ENCODE results near the gene HGFAC. TPM values are rescaled to one million over a fixed set of nuclear protein-coding genes. Genes with fewer than 3 reads are reported as not detected.

The HGFAC gene
- total RNA-seq, 8 experiments from 2014 or later, result 0.42 to 2.5 (median 1.8) TPM; not detected in 2

- no peak for ATAC-seq (replicated peaks in 6 of 8)
- no peak overlapping the region for H3K27ac ChIP-seq
- peaks cover 12 to 17% of the 10 kb centered on the region in 2 donors for H3K4me1 ChIP-seq (replicated peaks in 1 of 2)
- no peak overlapping the region for H3K4me3 ChIP-seq
- 95 to 100% methylated on average over 4 of the region's 32 CpGs; no CpG with 5 or more reads in 8 of the 10 experiments for WGBS, 10 experiments
- in situ Hi-C loops (cut with MboI; ENCODE audit: low pct_unique_long_range_greater_than_20kb in 2 of 9, low sequenced_read_pairs in 9 of 9, unreplicated experiment in 9 of 9), result loop anchor here in 1 of 9 experiments (25.0 kb wide), 1 partner anchor 96 kb away; no protein-coding TSS in a partner anchor
These were observed 8.5 kb upstream of the HGFAC start for GRCh38 chr4:3433138-3433869.

- Histone ChIP-seq H3K4me3 (no peak overlapping the region), H3K4me1 (replicated peaks in 1 of 2) (peaks cover 12 to 17% of the 10 kb centered on the region in 2 donors), H3K27ac (no peak overlapping the region)
- ATAC-seq (replicated peaks in 6 of 8), result peak in 5 of 8 experiments; percentile 17 to 72 (median 56)
- in situ Hi-C loops (cut with MboI; ENCODE audit: low pct_unique_long_range_greater_than_20kb in 2 of 9, low sequenced_read_pairs in 9 of 9, unreplicated experiment in 9 of 9), result loop anchor here in 1 of 9 experiments (25.0 kb wide), 1 partner anchor 98 kb away; no protein-coding TSS in a partner anchor
- WGBS, 10 experiments, result 83 to 100% methylated on average over 1 of the region's 16 CpGs; no CpG with 5 or more reads in 8 of the 10 experiments
These were observed 6.7 kb upstream of the HGFAC start for GRCh38 chr4:3434881-3435685.

GRCh38 chr4:3435686-3435956, 6.1 kb upstream of the HGFAC start:
- in situ Hi-C loops (cut with MboI; ENCODE audit: low pct_unique_long_range_greater_than_20kb in 2 of 9, low sequenced_read_pairs in 9 of 9, unreplicated experiment in 9 of 9), result loop anchor here in 1 of 9 experiments (25.0 kb wide), 1 partner anchor 98 kb away; no protein-coding TSS in a partner anchor
- no CpG with 5 or more reads among the region's 4 CpGs for WGBS, 10 experiments
- no peak for ATAC-seq (replicated peaks in 6 of 8)
- Histone ChIP-seq H3K4me1 (replicated peaks in 1 of 2) (peaks cover 12 to 17% of the 10 kb centered on the region in 2 donors), H3K4me3 (no peak overlapping the region), H3K27ac (no peak overlapping the region)

- Histone ChIP-seq H3K27ac (no peak overlapping the region), H3K4me1 (replicated peaks in 1 of 2) (peaks cover 12 to 17% of the 10 kb centered on the region in 2 donors), H3K4me3 (no peak overlapping the region)
- in situ Hi-C loops (cut with MboI; ENCODE audit: low pct_unique_long_range_greater_than_20kb in 2 of 9, low sequenced_read_pairs in 9 of 9, unreplicated experiment in 9 of 9), result loop anchor here in 1 of 9 experiments (25.0 kb wide), 1 partner anchor 99 kb away; no protein-coding TSS in a partner anchor
- 85 to 100% (median 100%) methylated on average over 1 to 5 of the region's 22 CpGs; no CpG with 5 or more reads in 6 of the 10 experiments for whole genome bisulfite sequencing, 10 experiments
- peak in 3 of 8 experiments; percentile 9 to 12 (median 9) for ATAC-seq (replicated peaks in 6 of 8)
These were observed 5.5 kb upstream of the HGFAC start for GRCh38 chr4:3436048-3436797.

GRCh38 chr4:3436798-3437581, 4.8 kb upstream of the HGFAC start:
- WGBS, 10 experiments, result 80 to 100% (median 89%) methylated on average over 2 to 7 of the region's 19 CpGs; no CpG with 5 or more reads in 6 of the 10 experiments
- H3K27ac ChIP-seq, result no peak overlapping the region
- in situ Hi-C loops (cut with MboI; ENCODE audit: low pct_unique_long_range_greater_than_20kb in 2 of 9, low sequenced_read_pairs in 9 of 9, unreplicated experiment in 9 of 9), result loop anchor here in 1 of 9 experiments (25.0 kb wide), 1 partner anchor 100 kb away; no protein-coding TSS in a partner anchor
- peak in 6 of 8 experiments; percentile 14 to 90 (median 62) for ATAC-seq (replicated peaks in 6 of 8)
- peaks cover 12 to 17% of the 10 kb centered on the region in 2 donors for H3K4me1 ChIP-seq (replicated peaks in 1 of 2)
- H3K4me3 ChIP-seq, result no peak overlapping the region

- H3K4me1 ChIP-seq (replicated peaks in 1 of 2), result peaks cover 12 to 17% of the 10 kb centered on the region in 2 donors
- H3K27ac ChIP-seq, result no peak overlapping the region
- in situ Hi-C loops (cut with MboI; ENCODE audit: low pct_unique_long_range_greater_than_20kb in 2 of 9, low sequenced_read_pairs in 9 of 9, unreplicated experiment in 9 of 9), result loop anchor here in 1 of 9 experiments (25.0 kb wide), 1 partner anchor 100 kb away; no protein-coding TSS in a partner anchor
- H3K4me3 ChIP-seq, result no peak overlapping the region
- 70 to 100% (median 83%) methylated on average over 1 to 5 of the region's 9 CpGs; no CpG with 5 or more reads in 7 of the 10 experiments for WGBS, 10 experiments
- no peak for ATAC-seq (replicated peaks in 6 of 8)
These were observed 4.2 kb upstream of the HGFAC start for GRCh38 chr4:3437582-3437936.

- no peak overlapping the region for H3K4me3 ChIP-seq
- WGBS, 10 experiments, result 87% methylated on average over 3 of the region's 28 CpGs; no CpG with 5 or more reads in 9 of the 10 experiments
- H3K27ac ChIP-seq, result no peak overlapping the region
- peaks cover 12 to 17% of the 10 kb centered on the region in 2 donors for H3K4me1 ChIP-seq (replicated peaks in 1 of 2)
- in situ Hi-C loops (cut with MboI; ENCODE audit: low pct_unique_long_range_greater_than_20kb in 2 of 9, low sequenced_read_pairs in 9 of 9, unreplicated experiment in 9 of 9), result loop anchor here in 1 of 9 experiments (25.0 kb wide), 1 partner anchor 101 kb away; no protein-coding TSS in a partner anchor
- no peak for ATAC-seq (replicated peaks in 6 of 8)
These were observed 3.5 kb upstream of the HGFAC start for GRCh38 chr4:3437998-3438846.

- H3K4me3 ChIP-seq, result no peak overlapping the region
- H3K27ac ChIP-seq, result no peak overlapping the region
- ATAC-seq (replicated peaks in 6 of 8), result no peak
- in situ Hi-C loops (cut with MboI; ENCODE audit: low pct_unique_long_range_greater_than_20kb in 2 of 9, low sequenced_read_pairs in 9 of 9, unreplicated experiment in 9 of 9), result loop anchor here in 1 of 9 experiments (25.0 kb wide), 1 partner anchor 102 kb away; no protein-coding TSS in a partner anchor
- H3K4me1 ChIP-seq (replicated peaks in 1 of 2), result peaks cover 12 to 17% of the 10 kb centered on the region in 2 donors
- no CpG with 5 or more reads among the region's 10 CpGs for whole genome bisulfite sequencing, 10 experiments
These were observed 3.0 kb upstream of the HGFAC start for GRCh38 chr4:3438847-3439180.

GRCh38 chr4:3439391-3439790, 2.4 kb upstream of the HGFAC start:
- ATAC-seq (replicated peaks in 6 of 8), result no peak
- whole genome bisulfite sequencing, 10 experiments, result 100% methylated on average over 4 of the region's 16 CpGs; no CpG with 5 or more reads in 9 of the 10 experiments
- H3K4me1 ChIP-seq (replicated peaks in 1 of 2), result peaks cover 12 to 14% of the 10 kb centered on the region in 2 donors
- no peak overlapping the region for H3K27ac ChIP-seq
- in situ Hi-C loops (cut with MboI; ENCODE audit: low pct_unique_long_range_greater_than_20kb in 2 of 9, low sequenced_read_pairs in 9 of 9, unreplicated experiment in 9 of 9), result loop anchor here in 1 of 9 experiments (25.0 kb wide), 1 partner anchor 102 kb away; no protein-coding TSS in a partner anchor
- no peak overlapping the region for H3K4me3 ChIP-seq

GRCh38 chr4:3440011-3440410, 1.8 kb upstream of the HGFAC start:
- no peak for ATAC-seq (replicated peaks in 6 of 8)
- no peak overlapping the region for H3K4me3 ChIP-seq
- WGBS, 10 experiments, result 100% methylated on average over 1 of the region's 7 CpGs; no CpG with 5 or more reads in 9 of the 10 experiments
- H3K27ac ChIP-seq, result no peak overlapping the region
- in situ Hi-C loops (cut with MboI; ENCODE audit: low pct_unique_long_range_greater_than_20kb in 2 of 9, low sequenced_read_pairs in 9 of 9, unreplicated experiment in 9 of 9), result loop anchor here in 2 of 9 experiments (10.0 to 25.0 kb wide), 2 partner anchors 95 to 103 kb away; no protein-coding TSS in a partner anchor
- peaks cover 7% of the 10 kb centered on the region in 2 donors for H3K4me1 ChIP-seq (replicated peaks in 1 of 2)

- WGBS, 10 experiments, result 13 to 92% (median 55%) methylated on average over 3 to 6 of the region's 15 CpGs; no CpG with 5 or more reads in 6 of the 10 experiments
- H3K4me3 ChIP-seq, result no peak overlapping the region
- no peak overlapping the region for H3K27ac ChIP-seq
- ATAC-seq (replicated peaks in 6 of 8), result no peak
- no peaks in the 10 kb centered on the region for H3K4me1 ChIP-seq (replicated peaks in 1 of 2)
- in situ Hi-C loops (cut with MboI; ENCODE audit: low pct_unique_long_range_greater_than_20kb in 2 of 9, low sequenced_read_pairs in 9 of 9, unreplicated experiment in 9 of 9), result loop anchor here in 2 of 9 experiments (10.0 to 25.0 kb wide), 2 partner anchors 96 to 104 kb away; no protein-coding TSS in a partner anchor
These were observed 728 bp upstream of the HGFAC start for GRCh38 chr4:3440979-3441500.

All from motor neuron (in vitro differentiated cells).